T-helper 1 cell treated with Interleukin-12 subunit alpha and Interleukin-12 subunit beta and Interleukin-4 antibody, amounts not matched to agents 30 μg/mL and 1 μg/mL, for 36 hours (primary cell): Measurements from ENCODE around the gene ZAR1L.

Source experiments
- H3K27ac Mint-ChIP-seq: one replicate; pipeline ENCODE4 v1.8.0; 2021; ENCODE audit warnings: mild to moderate bottlenecking, mixed read lengths
- H3K27me3 Mint-ChIP-seq: one replicate; pipeline ENCODE4 v1.8.0; 2021; ENCODE audit warnings: low read depth, mixed read lengths
- H3K36me3 Mint-ChIP-seq: one replicate; pipeline ENCODE4 v1.8.0; 2021; ENCODE audit warnings: low read depth, mixed read lengths
- H3K4me1 Mint-ChIP-seq: one replicate; pipeline ENCODE4 v1.8.0; 2021; ENCODE audit warnings: low read depth, mixed read lengths
- H3K4me3 Mint-ChIP-seq: one replicate; pipeline ENCODE4 v1.8.0; 2021; ENCODE audit warnings: mild to moderate bottlenecking, moderate library complexity, mixed read lengths
- H3K9me3 Mint-ChIP-seq: one replicate; pipeline ENCODE4 v1.8.0; 2021; ENCODE audit warnings: mixed read lengths

The ZAR1L gene

DNA sequence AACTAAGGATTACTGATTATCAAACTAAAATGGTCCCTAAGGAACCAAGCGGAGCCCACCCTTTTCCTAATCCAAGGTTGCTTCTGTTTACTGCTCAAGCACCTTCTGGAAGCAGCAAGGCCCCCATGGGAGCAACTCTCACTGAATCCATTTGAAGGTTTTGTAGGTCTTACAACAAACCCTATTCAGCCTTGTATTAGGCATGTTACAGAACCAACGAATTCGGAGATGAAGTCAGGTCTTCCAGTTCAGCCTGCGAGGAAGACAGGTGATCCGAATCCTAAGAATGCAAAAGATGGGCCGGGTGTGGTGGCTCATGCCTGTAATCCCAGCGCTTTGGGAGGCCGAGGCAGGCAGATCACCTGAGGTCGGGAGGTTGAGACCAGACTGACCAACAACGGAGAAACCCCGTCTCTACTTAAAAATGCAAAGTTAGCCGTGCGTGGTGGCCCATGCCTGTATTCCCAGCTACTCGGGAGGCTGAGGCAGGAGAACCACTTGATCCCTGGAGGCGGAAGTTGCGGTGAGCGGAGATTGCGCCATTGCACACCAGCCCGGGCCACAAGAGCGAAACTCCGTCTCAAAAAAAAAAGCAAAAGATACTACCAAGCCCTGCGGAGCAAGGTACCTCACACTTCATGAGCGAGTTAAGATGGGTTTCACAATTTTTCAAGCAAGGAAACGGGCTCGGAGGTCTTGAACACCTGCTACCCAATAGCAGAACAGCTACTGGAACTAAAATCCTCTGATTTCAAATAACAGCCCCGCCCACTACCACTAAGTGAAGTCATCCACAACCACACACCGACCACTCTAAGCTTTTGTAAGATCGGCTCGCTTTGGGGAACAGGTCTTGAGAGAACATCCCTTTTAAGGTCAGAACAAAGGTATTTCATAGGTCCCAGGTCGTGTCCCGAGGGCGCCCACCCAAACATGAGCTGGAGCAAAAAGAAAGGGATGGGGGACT is 609 bp downstream of the ZAR1L start:
- Mint-ChIP-seq H3K27me3 (no peaks in the 10 kb centered on the region), H3K36me3 (peaks cover 6% of the 10 kb centered on the region), H3K4me3 (peak overlapping the region; percentile 94), H3K27ac (peak overlapping the region; percentile 100), H3K4me1 (peaks cover 29% of the 10 kb centered on the region), H3K9me3 (no peaks in the 10 kb centered on the region)

DNA sequence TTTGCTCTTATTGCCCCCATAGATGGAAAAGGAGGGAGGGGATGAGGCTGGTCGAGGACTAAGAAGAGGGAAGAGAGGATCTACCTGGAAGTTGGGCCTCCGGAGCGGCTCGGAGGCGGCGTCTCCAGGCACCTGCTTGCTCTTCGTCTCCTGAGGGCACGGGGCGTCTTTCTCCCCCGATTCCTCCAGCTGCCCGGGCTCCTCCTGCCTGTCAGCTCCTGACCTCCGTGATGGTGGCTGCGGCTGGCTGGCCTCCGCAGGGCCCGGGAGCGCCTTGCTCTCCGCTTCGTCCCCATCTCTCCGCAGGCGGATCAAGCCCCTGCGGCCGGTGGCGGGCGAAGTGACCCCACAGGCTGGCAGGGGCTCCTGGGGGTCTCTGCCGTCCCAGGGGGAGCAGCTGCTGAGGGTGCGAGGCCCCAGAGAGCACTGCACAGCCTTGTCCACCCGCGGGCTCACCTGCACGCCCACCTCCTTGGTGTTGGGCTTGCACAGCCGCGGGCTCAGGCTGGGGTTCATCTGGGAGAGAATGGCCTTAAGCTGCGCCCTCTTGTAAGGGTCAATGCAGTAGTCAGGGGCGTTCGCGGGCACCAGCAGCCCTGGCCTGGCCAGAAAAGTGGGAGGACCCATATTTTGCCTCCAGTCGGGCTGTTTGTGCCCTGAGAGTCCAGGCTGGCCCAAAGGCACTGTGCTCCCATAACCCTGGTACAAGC is 3.8 kb downstream of the ZAR1L start:
- H3K4me1 Mint-ChIP-seq: peaks cover 23% of the 10 kb centered on the region
- H3K27me3 Mint-ChIP-seq: peaks cover under 1% of the 10 kb centered on the region
- no peak overlapping the region for H3K27ac Mint-ChIP-seq
- no peak overlapping the region for H3K4me3 Mint-ChIP-seq
- H3K36me3 Mint-ChIP-seq: no peaks in the 10 kb centered on the region
- H3K9me3 Mint-ChIP-seq: no peaks in the 10 kb centered on the region

DNA sequence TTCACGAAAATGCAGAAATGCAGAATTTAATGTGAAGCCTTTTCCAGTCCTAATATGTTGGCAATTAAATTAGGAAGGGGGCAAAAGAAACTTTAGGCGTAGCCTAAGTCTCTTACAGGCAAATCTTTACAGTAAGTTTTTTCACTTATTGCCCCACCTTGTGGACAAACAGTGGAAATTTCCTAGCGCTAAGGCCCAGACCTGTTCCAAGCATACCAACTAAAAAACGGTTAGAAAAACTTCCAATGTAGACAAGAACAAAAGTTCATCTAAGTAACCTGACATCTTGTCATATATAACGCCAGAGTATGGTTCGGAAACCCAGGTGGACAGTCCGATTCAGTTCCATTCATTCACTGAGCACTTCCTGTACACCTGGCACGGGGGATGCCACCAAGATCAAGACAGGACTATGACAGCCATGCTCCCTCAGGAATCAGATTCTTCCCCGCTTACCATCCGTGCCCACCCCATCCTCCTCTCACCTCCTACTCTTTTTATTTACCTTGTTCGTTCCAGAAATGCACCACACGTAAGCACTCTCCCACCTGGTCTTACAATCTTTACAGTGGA is 4.9 kb downstream of the ZAR1L start:
- Mint-ChIP-seq H3K27ac (no peak overlapping the region), H3K4me3 (no peak overlapping the region), H3K36me3 (no peaks in the 10 kb centered on the region), H3K27me3 (peaks cover 5% of the 10 kb centered on the region), H3K9me3 (no peaks in the 10 kb centered on the region), H3K4me1 (peaks cover 23% of the 10 kb centered on the region)

DNA sequence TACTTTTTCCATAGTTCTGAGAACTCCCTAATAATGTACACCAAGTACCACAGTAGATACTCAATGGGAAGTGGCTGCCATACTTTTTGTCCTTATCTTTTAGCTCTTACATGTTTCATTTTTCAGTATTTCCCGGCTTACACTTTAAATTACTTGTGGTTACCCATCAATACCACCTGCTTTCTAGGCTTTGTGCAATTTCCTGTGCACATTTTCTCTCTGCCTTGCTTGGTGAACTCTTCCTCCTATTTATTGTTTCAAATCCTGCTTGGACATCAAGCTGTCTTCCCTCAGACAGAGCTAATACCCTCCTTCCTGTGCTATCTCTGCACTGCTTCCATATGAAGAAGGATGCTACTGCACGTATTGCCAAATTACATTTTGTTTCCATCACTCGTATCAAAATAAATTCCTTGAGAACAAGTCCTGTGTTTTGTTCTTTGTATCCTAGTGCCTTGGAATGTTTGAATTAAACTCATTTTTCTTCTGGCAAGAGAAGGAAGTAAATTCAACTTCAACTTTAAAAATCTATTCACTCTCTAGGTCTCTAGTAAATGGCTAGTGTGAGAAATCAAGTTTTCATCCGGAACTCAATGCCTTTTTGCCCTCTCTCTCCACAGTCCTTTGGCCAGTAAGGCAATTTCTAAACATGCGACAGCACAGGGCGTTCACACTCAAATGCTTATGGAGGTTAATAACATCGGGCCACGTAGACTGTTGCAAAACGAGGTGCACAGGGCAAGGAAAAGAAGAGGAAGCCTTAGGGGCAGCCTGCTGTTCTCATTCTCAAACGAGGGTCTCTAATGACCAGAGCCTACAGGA is 5.6 kb downstream of the ZAR1L start:
- Mint-ChIP-seq H3K27me3 (peaks cover 5% of the 10 kb centered on the region), H3K9me3 (no peaks in the 10 kb centered on the region), H3K4me3 (peak overlapping the region; percentile 5), H3K4me1 (peaks cover 18% of the 10 kb centered on the region), H3K36me3 (no peaks in the 10 kb centered on the region), H3K27ac (peak overlapping the region; percentile 2)

DNA sequence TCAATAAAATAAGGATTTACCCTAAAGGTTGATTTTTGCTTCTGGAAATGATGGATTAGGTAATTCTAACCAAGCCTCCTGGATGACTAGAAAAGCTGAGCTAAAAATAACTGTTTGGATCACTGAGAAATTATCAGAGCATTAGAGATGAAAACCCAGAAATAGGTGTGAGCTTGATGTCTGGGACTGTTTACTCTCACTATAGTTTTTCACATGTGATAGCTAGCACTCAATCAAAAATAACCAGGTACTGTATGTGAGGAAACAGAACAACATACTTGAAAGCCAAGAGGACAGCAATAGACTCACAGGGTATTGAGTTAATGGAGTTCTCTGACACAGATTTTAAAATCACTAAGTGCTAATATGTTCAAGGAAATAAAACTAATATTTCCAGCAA is 9.5 kb downstream of the ZAR1L start:
- H3K27ac Mint-ChIP-seq: no peak overlapping the region

DNA sequence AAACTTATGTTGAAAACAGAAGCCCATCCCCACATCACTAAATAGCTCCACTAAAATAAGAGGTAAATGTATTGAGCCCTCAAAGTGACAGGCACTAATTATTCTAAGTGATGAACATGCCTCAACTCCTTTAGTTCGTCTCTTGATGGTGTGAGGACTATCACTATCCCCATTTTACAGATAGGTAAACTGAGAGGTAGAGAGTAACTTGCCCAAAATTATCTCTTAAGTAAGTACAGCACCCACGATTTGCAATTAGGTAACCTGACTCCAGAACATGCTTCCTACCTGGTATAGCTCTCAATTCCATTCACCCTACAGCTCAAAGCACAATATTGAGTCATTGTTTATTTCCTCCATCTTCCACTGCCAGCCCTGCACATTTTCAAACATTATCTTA is 12.7 kb downstream of the ZAR1L start:
- Mint-ChIP-seq H3K36me3 (no peaks in the 10 kb centered on the region), H3K27ac (no peak overlapping the region), H3K9me3 (no peaks in the 10 kb centered on the region), H3K27me3 (peaks cover 16% of the 10 kb centered on the region), H3K4me3 (no peak overlapping the region), H3K4me1 (no peaks in the 10 kb centered on the region)

More for the DNA sequence above, 9.5 kb downstream of the ZAR1L start:
- no peaks in the 10 kb centered on the region for H3K9me3 Mint-ChIP-seq
- no peaks in the 10 kb centered on the region for H3K36me3 Mint-ChIP-seq
- H3K4me1 Mint-ChIP-seq: peaks cover 13% of the 10 kb centered on the region
- H3K4me3 Mint-ChIP-seq: no peak overlapping the region
- peaks cover 5% of the 10 kb centered on the region for H3K27me3 Mint-ChIP-seq

DNA sequence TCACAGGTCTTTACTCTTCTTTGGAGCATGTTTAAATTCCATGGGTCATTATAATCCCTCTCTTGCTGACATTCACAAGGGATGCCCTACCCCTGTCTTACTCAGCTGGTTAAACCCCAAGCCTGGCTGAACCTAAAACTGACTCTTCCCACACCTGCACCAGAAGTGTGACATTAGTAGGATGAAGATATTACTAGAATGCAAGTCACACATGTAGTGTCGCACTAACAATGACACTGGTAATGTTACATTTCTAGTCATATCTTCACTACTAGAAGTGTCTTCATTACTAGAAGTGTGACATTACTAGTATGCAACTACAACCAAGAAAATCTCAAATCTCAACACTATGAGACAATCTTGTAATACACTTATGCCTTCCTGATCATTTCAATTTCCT is 14.2 kb downstream of the ZAR1L start:
- Mint-ChIP-seq H3K27me3 (peaks cover 12% of the 10 kb centered on the region), H3K27ac (no peak overlapping the region), H3K4me1 (no peaks in the 10 kb centered on the region), H3K9me3 (no peaks in the 10 kb centered on the region), H3K4me3 (no peak overlapping the region), H3K36me3 (no peaks in the 10 kb centered on the region)

DNA sequence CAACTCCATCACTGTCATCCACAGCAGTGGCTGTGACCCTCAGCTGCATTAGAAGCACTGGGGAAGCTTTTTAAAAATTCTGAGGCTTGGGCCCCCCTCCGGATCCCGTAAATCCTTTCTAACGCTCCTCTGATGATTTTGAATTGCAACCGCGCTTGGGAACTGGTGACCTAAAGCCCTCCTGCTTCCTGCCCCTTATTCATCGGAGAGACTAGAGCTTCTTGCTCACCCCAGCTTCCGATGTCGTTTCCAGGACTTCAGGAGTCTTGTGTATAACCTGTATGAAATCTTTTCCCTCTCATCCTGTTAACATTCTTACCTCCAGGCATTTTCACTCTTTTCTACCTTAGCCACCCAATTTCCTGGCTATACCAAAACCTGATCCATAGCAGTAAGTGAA is 14.8 kb downstream of the ZAR1L start:
- Mint-ChIP-seq H3K4me1 (no peaks in the 10 kb centered on the region), H3K36me3 (no peaks in the 10 kb centered on the region), H3K27ac (no peak overlapping the region), H3K4me3 (no peak overlapping the region), H3K27me3 (peaks cover 11% of the 10 kb centered on the region), H3K9me3 (no peaks in the 10 kb centered on the region)

DNA sequence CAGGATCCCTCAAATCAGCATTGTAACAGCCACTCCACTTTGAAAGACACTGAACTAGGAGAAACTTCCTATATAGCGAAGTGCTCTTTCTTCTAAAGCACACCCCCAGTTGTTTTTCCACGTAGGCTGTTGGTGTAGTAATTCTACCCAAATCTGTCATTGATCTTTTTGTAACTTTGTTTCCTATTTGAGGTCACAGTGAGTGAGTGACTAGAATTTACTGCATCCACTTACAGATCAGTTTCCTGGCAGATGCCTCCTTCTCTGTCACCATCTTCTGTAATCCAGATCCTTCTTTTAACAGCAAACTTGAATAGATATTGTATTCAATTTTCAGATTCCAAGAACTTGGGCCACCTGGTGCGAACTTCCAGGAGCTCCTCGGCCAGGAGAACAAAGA is 15.3 kb downstream of the ZAR1L start:
- Mint-ChIP-seq H3K27ac (no peak overlapping the region), H3K36me3 (no peaks in the 10 kb centered on the region), H3K27me3 (peaks cover 11% of the 10 kb centered on the region), H3K4me3 (no peak overlapping the region), H3K9me3 (no peaks in the 10 kb centered on the region), H3K4me1 (no peaks in the 10 kb centered on the region)

DNA sequence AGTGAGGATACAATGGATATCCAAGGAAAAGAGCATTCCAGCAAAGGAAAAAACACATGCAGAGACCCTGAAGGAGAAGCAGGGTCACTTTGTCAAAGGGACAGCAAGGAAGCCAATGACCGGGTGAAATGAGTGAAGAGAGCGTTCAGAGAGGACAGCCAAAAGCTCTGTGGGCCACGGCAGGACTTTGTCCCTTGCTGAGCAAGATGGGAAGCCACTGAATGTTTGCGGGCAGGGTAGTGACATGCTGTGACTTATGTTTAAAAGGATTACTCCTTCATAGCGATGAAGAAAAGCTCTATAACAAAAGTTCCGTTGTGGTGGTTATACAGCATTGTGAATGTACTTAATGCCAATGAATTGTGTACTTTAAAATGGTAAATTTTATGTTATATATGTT is 16.5 kb downstream of the ZAR1L start:
- H3K9me3 Mint-ChIP-seq: no peaks in the 10 kb centered on the region
- H3K27me3 Mint-ChIP-seq: peaks cover 11% of the 10 kb centered on the region
- H3K4me1 Mint-ChIP-seq: no peaks in the 10 kb centered on the region
- H3K36me3 Mint-ChIP-seq: no peaks in the 10 kb centered on the region
- no peak overlapping the region for H3K27ac Mint-ChIP-seq
- no peak overlapping the region for H3K4me3 Mint-ChIP-seq

DNA sequence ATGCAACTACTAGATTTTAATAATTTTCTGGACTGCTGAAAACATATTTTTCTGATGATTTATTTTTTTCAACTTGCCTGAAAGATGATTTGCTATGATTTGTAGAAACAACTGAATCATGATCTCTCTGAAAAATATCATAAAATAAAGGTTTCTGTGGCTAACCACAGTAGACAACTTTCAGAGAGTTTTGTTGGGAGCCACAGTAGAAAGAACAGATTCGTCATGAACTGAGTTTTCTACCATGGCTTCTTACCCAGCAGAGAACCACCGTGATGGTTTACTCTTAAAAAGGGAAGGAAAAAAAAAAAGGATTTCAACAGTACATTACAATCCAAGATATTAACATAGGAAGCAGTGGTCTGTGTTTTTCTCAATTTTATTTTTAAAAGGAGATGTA is 18.0 kb downstream of the ZAR1L start:
- H3K27ac Mint-ChIP-seq: no peak overlapping the region
- H3K4me3 Mint-ChIP-seq: no peak overlapping the region
- no peaks in the 10 kb centered on the region for H3K4me1 Mint-ChIP-seq
- H3K27me3 Mint-ChIP-seq: peaks cover 11% of the 10 kb centered on the region
- H3K9me3 Mint-ChIP-seq: no peaks in the 10 kb centered on the region
- no peaks in the 10 kb centered on the region for H3K36me3 Mint-ChIP-seq

DNA sequence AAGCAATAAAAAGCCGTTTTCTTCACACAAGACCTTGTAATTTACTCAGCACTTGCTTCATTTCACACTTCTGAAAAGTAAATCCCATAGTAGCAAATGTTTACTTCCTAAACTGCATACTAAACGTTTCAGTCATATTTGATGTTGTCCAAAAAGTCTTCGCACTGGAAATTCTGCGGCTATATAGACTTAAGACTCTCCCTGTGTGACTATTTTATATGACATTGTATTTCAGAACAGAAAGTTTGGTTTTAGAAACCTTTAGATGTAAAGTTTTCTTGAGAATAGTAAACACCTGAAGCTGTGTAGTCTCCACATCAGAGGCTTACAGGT is 29.6 kb downstream of the ZAR1L start:
- no peak overlapping the region for H3K27ac Mint-ChIP-seq
- H3K4me1 Mint-ChIP-seq: no peaks in the 10 kb centered on the region
- H3K4me3 Mint-ChIP-seq: no peak overlapping the region
- no peaks in the 10 kb centered on the region for H3K36me3 Mint-ChIP-seq
- H3K9me3 Mint-ChIP-seq: no peaks in the 10 kb centered on the region
- H3K27me3 Mint-ChIP-seq: no peaks in the 10 kb centered on the region

DNA sequence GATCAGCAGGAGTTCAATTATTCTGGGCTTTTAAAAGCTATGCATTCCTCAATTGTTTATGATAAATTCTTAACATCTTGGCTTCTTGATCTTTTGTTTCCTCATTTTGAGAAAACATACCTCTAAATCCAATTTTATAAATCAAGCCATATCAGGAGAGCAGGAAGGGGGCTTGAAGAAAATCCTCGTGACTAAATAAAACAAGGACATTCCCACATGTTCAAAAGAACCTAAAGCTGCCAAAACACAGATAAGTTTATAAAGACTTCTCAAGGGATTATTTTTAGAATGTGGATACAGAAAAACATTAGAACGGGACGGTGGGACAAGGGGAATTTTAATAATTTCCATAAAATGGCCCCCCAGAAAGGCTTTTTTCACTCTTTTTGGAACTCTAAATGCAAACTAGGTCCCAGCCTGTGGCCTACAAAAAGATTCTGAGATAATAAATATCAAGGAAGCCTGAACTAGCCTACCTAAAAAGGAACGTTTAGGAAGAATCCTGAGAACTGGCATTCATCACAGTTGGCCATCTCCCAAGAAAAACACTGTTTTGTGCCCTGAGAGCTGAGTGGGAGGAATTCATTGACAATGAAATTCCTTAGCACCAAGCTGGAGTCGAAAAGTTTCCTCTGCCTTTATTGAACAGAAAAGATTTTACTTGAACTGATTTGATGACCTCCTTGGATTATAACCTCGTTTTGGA is 30.1 kb downstream of the ZAR1L start:
- H3K4me1 Mint-ChIP-seq: no peaks in the 10 kb centered on the region
- no peak overlapping the region for H3K27ac Mint-ChIP-seq
- H3K36me3 Mint-ChIP-seq: no peaks in the 10 kb centered on the region
- no peaks in the 10 kb centered on the region for H3K9me3 Mint-ChIP-seq
- no peaks in the 10 kb centered on the region for H3K27me3 Mint-ChIP-seq
- no peak overlapping the region for H3K4me3 Mint-ChIP-seq
